ENCODE measurements around the gene PCNA.

The PCNA gene

DNA sequence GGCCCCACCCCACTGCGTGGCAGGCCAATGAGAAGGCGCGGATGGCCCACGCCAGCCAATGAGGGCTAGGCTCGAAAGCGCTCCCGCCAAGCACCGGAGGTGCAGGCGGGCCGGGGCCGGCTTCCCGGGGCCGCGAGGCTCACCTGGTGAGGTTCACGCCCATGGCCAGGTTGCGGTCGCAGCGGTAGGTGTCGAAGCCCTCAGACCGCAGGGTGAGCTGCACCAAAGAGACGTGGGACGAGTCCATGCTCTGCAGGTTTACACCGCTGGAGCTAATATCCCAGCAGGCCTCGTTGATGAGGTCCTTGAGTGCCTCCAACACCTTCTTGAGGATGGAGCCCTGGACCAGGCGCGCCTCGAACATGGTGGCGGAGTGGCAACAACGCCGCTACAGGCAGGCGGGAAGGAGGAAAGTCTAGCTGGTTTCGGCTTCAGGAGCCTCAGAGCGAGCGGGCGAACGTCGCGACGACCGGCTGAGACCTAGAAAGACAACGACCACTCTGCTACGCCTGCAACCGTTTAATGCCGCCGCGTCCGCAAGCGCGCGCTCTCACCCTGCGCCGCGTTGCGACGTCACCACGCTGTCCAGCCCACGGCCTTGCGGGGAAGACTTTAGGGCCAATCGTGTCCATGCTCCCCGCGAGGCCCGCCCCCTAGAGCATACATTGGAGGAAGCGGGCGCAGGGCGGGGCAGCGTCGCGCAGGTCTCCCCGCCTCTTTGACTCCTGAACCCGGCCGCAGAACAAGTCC, at the start of gene PCNA:
Gene PCNA, minus strand, starts transcription at position 524 of the 750 bp plus-strand sequence. Its CDS starts 160 bp downstream, at position 364.
- peak; percentile 91 for DNase-seq

DNA sequence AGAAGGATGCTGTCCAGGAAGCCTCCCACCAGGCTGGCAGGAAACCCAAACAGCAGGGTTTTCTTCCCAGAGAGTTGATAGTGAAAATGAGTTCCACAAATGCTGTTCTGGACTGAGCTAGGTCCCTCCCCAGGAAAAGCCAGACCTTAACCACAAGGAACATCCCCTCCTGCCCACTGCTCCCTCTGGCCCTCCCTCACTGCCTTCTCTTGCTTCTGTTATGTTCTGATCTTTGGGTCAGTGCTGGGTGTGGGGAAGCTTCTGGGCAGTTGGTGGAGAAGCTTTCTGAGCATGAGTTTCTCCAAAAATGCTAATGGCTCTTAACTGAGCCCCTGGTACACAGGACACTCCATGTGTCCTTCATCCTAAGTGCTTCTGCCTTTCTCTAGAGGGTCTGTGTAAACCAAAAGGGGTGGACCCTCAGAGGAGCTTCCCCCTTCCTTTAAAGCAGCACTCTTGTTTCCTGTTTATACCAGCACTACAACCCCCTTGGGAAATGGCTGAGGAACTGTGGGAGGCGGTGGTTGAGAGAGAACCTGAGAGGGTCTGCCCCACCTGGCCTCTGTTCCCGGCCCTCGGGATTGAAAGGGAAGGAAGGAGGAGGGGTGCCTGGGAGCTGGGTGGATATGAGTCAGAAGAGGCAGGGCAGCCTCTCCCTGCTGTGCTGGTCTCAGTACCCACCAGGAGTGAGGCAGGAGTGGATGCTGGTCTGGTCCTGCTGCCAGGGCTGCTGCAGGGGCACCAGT, 49.1 kb upstream of the PCNA start:
- DNase-seq: peak; percentile 23

GRCh38 chr20:5164645-5165625, 45.2 kb upstream of the PCNA start:
- no peak for DNase-seq

DNA sequence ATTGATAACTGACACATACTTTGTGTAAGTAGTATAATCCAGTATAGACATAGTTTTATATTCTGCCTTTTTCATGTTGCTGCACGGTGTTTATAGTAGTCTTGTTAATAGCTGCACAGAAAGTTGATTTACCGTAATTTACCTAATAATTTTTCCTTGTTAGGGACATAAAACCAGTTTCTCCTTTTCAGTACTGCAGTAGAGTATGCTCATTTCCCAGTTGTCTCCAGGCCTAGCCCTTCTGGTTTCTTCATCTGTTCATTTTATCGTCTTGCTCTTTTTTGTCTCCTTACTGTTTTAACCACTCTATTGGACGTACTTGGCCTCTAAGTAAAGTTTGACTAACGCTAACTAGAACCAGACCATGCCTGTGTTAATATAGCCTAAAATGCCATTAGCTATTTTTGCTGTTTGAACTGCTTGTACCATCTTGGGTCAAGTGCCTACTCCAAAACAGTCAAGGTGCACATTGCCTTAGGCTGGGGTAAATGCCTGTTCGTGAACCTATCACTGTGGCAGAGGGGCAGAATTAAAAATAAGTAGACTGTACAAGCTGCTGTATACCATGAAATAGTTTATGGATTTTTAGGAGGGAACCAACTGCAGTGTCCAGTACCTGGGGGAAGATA, 41.9 kb upstream of the PCNA start:
- DNase-seq: no peak

DNA sequence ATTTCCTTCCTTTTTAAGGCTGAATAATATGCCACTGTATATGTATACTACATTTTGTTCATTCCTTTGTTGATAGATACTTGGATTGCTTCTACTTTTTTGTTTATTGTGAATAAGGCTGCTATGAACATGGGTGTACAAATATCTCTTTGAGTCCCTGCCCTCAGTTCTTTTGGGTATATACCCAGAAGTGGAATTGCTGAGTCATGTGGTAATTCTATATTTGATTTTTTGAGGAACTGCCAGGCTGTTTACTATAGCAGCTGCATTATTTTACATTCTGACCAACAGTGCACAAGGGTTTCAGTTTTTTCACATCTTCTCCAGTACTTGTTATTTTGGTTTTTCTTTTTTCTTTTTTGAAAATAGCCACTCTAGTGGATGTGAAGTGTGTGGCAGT, 41.1 kb upstream of the PCNA start:
- no peak for DNase-seq

- DNase-seq: no peak
Measured at GRCh38 chr20:5159928-5160327, 40.2 kb upstream of the PCNA start.

DNA sequence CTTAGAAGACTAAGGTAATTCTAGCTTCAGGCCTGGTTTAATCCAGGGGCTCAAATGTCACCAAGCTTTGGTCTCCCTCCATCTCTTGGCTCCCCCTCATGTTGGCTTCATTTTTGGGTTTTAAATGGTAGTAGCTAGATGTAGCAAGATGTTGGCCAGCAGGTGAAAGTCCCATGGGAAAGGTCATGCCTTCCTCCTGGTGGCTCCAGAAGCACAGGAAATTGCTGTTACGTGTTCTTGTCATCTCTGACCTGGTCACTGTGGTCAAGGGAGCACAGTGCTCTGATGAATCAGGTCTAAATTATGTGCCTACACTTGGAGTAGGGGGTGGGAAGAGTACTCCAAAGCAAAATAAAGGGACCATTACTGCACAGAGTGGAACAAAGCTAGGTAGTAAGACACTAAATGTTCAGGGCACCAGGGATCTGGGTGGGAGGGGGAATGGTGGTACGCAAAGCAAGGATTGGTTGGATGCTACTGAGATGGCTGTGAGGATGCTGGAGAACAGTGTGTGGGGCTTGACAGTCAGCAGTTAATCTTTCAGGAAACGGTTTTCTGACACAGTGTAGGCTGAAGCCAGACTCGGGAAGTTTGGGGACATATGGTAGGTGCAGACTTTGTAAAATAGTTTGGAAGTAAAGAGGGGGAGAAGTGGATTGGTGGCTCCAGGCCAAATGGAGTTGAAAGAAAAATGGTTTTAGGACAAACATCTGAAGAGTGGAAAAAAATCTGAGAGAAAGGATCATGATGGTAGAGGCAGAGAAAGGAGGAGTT, 37.1 kb upstream of the PCNA start:
- no peak for DNase-seq

DNA sequence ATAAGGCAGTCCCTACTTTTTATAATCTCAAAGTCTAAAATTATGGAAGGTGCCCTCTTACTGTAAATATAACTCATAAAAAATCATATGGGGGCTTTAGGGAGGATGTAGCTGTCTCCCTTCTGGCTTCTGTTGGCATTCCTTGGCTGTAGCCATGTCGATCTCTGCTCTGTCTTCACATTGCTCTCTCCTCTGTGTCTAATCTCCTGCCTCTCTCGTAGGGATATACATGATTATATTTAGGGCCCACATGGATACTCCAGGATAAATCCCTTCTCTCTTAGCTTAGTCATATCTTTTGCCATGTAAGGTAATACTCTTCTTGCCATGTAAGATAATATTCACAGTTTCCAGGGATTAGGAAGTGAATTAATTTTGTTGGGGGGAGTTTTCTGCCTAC, 35.6 kb upstream of the PCNA start:
- no peak for DNase-seq

DNA sequence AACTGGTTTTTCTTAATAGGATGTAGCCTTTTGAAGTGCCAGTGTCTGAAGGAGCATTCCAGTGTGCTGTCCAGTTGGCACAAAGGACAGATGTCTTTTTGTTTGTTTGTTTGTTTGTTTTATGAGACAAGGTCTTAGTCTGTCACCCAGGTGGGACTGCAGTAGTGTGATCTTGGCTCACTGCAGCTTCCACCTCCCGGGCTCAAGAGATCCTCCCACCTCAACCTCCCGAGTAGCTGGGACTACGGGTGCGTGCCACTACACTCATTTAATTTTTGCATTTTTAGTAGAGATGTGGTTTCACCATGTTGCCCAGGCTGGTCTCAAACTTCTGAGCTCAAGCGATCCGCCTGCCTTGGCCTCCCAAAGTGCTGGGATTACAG, 34.8 kb upstream of the PCNA start:
- no peak for DNase-seq

DNA sequence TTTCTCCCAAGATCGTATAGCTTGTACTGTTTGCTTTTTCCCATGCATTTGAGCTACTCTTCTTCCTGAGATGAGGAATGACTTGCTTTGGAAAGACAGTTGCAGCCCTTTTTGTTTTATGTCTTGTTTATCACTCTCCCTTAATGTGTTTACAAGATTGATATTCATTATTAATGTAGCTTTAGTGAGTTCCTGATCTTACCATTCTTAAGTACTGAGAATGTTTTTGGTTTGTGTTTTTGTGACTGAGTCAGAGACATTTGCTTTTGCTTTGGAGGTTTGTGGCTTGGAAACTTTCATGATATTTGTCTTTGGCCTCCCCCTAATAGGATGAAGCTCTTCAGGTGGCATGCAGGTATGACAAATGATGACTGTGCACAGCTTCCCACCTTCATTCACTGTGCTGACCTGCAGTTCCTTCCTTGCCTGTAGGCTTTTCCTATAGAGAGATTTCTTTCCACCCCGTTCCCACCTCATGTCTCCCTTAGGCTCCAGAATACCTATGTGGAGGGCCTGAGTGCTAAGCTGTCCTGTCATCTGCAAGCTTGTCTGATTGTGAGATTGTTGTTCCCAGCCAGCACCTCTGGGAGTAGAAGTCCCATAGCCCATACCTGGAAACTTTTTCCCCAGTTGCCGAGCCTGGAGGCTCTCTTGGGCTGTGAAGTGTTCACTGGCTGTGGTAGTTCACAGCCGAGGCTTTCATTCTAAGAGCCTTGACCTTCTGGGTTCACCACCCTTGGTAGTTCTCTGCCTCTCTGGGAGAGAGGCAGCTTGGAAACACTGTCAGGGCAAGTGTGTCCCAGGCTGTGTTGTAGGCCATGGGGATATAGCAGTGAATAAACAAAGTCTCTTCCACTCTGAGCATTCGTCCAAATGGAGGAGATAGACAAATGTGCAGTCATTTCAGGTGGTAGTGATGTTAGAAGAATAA, 34.1 kb upstream of the PCNA start:
- DNase-seq: no peak

DNA sequence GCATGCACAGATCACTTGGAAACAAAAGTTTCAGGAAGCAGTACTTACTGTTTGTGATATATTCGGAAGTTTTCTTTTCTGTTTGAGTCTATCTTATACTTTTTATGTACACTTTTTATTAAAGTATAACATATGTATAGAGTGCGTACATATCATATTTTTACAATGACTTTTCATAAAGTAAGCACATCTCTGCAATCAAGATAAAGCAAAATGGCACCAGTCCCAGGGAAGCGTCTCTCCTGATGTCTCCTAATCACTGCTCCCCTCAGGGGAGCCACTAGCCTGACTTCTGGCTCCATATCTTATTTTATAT, 33.4 kb upstream of the PCNA start:
- DNase-seq: no peak

GRCh38 chr20:5150226-5151076, 30.7 kb upstream of the PCNA start:
- DNase-seq: no peak

- no peak for DNase-seq
Measured at GRCh38 chr20:5149892-5150225, 30.1 kb upstream of the PCNA start.

- no peak for DNase-seq
Measured at GRCh38 chr20:5148581-5148980, 28.8 kb upstream of the PCNA start.

GRCh38 chr20:5146871-5147592, 27.3 kb upstream of the PCNA start:
- no peak for DNase-seq

- DNase-seq: no peak
Measured at GRCh38 chr20:5146099-5146668, 26.4 kb upstream of the PCNA start.

GRCh38 chr20:5145365-5146098, 25.8 kb upstream of the PCNA start:
- DNase-seq: no peak

DNA sequence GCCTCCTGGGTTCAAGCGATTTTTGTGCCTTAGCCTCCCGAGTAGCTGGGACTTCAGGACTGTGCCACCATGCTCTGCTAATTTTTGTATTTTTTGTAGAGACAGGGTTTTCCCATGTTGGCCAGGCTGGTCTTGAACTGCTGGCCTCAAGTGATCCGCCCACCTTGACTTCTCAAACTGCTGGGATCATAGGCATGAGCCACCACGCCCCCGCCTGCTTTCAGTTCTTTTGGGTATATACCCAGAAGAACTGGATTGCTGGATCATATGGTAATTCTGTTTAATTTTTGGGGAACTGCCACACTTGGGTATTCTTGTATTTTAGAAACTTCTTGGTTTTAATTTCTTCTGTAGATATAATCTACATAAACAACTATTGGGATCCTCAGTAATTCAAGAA, 24.1 kb upstream of the PCNA start:
- no peak for DNase-seq
